Measurements from ENCODE around the gene TCEAL5.
"Not testable (repeated sequence)": the region's sequence is repeated elsewhere in the genome, so short reads cannot be mapped to it uniquely, and the experiment has no call there.

TCEAL5 gene, protein sequence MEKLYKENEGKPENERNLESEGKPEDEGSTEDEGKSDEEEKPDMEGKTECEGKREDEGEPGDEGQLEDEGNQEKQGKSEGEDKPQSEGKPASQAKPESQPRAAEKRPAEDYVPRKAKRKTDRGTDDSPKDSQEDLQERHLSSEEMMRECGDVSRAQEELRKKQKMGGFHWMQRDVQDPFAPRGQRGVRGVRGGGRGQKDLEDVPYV

DNA sequence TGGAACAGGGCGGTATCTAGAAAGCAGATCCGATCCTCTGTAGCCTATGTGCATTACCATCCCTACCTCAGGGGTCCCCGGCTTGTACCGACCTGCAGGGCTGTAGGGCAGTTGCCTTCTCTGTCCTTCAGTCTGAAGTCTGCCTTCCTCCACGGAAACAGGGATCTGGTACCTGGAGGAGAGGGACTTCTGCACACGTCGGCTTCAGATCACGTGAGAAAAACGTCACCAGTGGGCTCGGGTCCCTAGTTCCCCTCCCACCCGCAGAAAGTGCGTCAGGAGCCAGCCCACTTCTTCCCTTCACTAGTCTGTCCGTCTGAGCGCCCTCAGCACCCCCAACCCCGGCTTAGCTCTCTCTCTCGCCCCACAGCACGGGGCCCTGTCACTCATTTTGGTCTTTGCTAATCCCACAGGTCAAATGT lies at the start of gene TCEAL5:
TSS of gene TCEAL5 (minus strand) at position 170 of the 422 bp plus-strand sequence. CDS start 2,187 bp downstream, outside the sequence.
- DNase-seq (ENCODE audit: low read depth), result no peak

DNA sequence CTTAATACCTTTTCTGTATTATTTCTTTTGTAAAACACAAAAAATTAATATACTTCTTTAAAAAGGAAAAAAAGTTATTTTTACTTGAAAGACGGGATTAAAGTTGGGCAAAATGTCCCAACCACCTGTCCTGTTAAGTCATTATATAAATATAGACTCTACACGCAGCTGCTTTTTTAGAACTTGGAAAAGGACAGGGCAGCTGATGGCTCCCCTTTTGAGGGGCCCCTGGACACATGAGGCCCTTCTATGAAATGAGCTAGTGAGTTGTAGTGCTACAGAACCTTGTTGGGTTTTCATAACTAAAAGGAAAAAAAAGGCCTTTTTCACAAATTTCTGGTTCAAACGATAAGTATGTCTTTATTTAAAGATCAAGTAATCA lies 34.8 kb upstream of the TCEAL5 start:
- DNase-seq (ENCODE audit: low read depth), result no peak

DNA sequence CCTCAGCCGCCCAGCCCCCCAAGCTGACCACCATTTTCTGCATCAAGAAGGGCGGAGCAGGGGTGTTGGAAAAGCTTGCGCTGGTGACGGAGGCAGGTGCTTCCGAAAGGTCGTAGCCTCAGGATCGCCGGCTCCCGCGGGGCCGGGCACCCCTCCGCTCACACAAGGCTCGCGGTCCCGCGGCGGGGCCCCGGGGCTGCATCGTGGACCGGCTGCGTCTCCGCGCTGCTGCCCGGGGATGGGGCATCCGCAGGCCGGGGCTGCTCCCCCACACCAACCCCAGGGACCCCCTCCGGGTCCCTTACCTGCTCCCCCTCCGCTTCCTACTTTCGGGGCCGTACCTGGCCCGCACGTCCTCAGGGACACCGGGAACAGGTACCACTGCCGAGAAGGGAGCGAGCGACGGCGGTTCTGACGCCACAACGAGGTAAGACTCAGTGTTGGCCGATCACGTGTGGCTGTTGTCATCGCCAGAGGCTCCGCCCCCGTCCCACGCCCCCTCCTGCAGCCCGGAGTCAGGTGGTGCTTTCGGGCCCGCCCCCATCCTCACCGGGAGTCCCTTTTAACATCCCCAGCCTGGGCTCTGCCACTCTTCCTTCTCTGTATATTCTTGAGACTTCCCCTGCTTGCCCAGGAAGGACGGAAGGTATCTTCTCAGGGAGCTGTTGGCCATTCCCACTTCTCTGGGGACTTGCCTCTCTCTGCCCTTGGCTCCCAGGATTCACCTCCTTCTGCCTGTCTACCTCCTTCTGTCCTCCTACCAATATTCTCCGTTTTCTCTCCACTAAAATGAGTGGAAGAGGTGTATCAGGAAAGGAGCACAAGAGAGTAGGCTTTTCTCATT lies 34.2 kb upstream of the TCEAL5 start, which contains the start of gene BEX2:
TSS of gene BEX2 (minus strand) at position 436 of the 844 bp plus-strand sequence. CDS start 1,014 bp downstream, outside the sequence.
- DNase-seq (ENCODE audit: low read depth), result no peak

DNA sequence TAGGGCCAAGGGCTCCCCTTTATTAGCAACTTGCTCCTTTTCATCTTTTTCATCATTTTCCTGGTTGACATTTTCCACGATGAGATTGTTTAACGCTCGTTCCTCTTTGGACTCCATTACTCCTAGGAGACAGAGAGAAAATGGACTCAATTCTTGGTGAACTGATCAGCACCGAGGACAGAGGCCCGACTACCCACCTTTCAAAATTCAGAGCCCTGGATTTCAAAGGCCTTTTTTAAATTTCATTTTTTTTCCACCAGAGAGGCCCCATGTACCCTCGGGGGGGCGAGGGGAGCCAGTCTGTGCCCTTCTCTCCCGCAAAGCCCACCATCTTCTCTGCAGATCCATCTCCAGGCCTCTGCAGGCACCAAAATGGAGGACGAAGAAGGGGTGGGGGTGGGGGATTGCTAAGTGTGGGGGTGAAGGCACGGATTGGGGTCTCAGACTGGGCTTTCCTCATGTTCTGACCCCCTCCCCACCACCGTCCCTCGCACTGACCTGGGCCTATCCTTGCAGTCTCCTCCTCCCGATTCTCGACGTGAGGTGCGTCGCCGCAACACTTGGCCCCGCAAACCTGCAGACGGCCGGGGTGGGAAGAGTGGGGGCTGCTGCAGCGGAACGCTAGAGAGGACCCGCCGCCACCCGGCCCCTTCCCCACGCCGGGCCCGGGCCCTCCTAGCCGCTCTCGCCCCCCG lies 33.5 kb upstream of the TCEAL5 start:
- no peak for DNase-seq (ENCODE audit: low read depth)

DNA sequence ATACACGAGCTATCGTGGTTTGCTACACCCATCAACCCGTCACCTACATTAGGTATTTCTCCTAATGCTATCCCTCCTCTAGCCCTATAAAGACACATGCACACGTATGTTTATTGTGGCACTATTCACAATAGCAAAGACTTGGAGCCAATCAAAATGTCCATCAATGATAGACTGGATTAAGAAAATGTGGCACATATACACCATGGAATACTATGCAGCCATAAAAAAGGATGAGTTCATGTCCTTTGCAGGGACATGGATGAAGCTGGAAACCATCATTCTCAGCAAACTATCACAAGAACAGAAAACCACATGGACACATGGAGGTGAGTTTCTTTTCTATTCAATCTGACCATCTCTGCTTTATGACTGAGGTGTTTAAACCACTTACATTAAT lies 29.1 kb upstream of the TCEAL5 start:
- not testable (repeated sequence) for DNase-seq (ENCODE audit: low read depth)

DNA sequence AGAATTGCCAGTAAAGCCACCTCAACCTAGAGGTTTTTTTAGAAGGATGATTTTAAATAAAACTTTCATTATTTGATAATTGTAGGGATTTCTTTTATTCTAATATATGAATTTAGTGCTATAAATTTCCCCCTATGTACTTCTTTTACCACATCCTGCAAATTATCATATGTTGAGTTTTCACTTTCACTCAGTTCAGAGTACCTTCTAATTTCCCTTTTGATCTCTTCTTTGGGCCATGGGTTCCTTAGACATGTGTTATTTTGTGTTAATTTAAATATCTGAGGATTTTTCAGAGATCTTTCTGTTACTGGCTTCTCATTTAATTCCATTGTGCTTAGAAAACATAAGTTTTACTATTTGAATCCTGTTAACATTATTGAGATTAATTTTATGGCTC lies 28.2 kb upstream of the TCEAL5 start:
- DNase-seq (ENCODE audit: low read depth), result no peak

DNA sequence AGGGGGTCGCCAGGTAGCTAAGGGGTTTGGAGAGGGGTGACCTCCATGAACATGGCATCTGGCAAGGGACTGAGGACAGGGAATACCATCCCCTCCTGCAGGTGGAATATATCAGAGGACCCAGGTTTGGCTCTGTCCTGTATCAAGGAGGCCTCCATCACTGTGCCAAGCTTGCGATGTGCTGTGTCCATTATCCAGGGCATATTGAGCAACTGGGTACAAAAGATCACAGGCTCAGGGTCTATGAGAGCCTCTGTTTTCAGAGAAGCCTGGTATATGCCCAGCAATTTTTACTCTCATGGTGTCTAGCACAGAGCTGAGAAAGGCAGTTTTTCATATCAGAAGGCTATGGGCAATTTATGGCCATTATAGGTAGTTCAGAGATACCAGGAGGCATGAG lies 16.6 kb upstream of the TCEAL5 start:
- no peak for DNase-seq (ENCODE audit: low read depth)

DNA sequence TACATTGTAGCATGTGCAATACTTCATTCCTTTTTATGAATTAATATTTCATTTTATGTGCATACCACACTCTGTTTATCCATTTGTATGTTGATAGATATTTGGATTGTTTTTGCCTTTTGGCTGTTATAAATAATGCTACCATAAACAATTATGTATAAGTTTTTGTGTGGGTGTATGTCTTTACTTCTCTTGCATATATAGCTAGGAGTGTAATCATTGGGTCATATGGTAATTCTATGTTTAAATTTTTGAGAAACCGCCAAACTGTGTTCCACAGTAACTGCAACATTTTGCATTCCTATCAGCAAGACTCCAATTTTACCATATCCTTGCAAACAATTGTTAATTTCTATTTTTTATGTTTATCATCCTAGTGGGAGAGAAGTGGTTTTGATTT lies 3.1 kb upstream of the TCEAL5 start:
- no peak for DNase-seq (ENCODE audit: low read depth)

DNA sequence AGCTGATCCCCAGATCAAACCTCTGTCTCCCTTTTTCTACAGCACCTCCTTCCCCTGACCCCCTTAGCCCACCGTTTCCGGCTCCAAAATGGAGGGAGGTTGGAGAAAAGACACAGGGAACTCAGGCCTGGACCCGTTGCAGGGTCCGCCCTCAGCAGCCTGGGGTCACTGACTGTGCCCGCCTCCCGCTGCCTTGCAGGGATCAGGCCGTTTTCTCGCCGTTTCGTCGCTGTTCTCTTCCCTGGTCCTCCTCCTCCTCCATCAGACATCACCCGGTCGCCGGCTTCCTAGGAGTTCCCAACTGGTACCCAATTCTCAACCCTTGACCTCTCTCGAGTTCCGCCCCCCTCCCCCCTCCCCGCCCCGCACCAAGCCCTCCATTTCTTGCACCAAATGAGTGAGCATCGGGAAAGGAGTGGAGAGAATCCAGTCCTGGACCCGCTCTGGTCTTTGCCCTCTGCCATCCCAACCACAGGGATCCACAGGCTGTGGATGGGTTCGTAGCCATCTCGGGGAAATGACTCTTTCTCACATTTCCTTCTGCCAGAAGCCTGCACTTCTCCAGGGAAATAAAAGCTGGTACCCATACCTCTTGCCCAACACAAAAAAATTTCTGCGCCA lies 493 bp downstream of the TCEAL5 start:
- DNase-seq (ENCODE audit: low read depth), result no peak

DNA sequence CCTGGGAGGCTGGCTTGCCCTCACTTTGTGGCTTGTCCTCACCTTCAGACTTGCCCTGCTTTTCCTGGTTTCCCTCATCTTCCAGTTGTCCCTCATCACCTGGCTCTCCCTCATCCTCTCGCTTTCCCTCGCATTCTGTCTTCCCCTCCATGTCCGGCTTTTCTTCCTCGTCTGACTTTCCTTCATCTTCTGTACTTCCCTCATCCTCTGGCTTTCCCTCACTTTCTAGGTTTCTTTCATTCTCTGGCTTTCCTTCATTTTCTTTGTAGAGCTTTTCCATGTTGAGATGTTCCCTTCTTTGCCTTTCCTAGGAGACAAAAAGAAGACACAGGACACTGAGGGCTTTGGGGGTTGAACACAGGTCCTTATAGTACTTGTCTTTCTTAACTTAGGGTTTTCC lies 2.3 kb downstream of the TCEAL5 start:
- no peak for DNase-seq (ENCODE audit: low read depth)

DNA sequence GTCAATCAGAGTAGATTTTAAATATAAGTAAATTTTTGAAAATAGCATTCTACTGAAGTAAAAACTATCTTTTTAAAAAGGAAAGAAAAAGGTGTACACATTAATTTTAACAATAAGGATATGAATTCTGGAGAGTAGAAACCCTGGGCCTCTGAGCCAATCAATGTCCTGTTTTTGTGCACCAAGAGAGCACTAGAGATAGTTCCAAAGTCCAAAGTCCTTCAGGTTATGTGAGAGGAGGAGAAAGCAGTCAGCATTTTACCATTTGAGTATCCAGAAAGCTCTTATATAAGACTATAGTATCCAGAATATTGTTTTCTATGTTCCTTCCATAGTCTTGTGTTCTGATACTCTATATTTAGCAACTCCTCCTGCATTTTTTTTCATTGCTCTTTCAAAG lies 18.3 kb downstream of the TCEAL5 start:
- DNase-seq (ENCODE audit: low read depth), result no peak

DNA sequence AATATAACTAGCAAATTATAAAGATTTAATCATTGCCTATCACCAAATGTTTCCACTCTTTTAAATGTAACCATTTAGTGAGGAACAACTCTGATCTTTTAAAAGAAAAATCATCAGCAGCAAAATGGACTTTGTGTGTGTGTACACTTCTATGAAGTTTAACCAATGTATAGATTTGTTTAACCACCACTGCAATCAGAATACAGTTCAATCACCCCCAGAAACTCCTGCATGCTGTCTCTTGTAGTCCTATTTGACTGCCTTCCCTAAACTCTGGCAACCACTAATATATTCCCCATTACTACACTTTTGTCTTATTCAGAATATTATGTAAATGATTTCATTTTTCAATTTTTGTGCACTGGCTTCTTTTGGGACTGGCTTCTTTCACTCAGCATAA lies 19.9 kb downstream of the TCEAL5 start:
- DNase-seq (ENCODE audit: low read depth), result no peak

DNA sequence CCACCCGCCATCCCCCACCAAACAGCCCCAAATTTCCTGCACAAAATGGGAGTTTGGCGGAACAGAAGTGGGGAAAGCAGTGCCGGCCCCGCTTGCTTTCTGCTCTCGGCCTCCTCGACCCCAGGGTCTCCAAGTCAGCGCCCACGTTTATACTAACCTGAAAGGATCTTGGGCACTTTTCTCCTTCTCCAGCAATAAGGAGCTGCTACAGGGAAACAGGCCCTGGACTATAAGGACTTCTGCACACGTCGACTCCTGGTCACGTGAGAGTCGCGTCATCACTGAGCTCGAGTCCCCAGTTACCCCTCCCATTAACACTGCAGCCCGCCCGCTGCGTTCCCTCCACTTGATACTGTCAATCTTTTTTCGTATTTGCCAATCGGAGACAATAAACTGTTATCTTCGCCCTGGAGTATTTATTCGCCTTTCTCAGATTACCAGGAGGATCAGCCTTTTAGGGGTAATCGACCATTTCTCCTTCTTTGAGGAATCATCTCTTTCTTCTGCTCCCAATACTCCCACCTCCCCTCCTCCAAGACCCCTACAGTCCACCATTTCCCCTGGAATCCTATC lies 21.5 kb downstream of the TCEAL5 start, which contains the start of gene TCEAL8:
TSS of gene TCEAL8 (minus strand) at position 235 of the 573 bp plus-strand sequence. CDS start 1,176 bp downstream, outside the sequence.
- DNase-seq (ENCODE audit: low read depth), result peak; percentile 16

DNA sequence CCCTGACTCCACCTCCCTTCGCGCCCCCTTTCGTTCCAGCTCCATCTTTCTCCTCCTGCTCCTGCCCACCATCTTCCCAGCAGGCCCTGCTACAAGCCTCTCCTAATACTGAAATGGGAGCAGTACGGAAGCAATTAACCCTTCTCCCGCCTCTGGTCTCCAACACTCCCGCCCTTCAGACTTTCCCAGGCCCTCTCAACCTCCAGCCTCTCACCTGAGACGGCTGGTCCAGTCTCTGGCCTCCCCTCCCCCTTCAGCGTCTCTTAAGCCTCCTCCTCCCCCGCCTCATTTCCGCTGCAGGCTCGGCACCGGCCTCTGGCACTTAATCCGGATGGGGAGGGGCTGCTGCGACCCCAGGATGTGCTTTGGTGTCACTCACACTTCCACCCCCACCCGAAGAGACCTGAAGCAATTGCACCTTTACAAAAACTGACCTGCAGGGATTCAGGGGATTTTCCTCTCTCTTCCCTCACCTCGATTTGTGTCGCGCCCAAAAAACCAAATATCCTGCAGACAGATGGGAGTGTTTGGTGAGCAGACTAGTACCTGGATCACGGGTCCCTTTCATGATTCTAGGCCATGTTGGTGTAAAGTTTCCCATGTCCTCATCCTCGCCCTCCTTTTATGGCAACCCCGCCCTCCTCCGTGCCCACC lies 22.3 kb downstream of the TCEAL5 start:
- DNase-seq (ENCODE audit: low read depth), result no peak

DNA sequence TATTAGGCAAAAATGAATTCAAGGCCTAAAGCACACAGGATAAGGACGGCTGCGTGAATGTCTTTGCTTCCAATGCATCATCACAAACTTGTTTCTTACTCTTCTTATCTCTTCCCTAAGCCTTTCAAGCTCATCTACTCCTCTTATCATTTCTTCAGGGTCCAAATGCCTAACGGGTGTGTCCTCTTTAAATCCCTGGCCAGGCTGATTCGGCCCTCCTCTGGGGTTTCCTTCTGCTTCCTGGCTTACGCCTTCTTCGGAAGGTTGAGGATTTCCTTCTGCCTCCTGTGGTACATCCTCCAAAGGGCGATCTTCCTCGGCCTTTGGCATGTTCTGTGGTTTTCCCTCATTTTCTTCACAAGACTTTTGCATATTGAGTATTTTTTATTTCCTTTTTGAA lies 22.9 kb downstream of the TCEAL5 start:
- no peak for DNase-seq (ENCODE audit: low read depth)

DNA sequence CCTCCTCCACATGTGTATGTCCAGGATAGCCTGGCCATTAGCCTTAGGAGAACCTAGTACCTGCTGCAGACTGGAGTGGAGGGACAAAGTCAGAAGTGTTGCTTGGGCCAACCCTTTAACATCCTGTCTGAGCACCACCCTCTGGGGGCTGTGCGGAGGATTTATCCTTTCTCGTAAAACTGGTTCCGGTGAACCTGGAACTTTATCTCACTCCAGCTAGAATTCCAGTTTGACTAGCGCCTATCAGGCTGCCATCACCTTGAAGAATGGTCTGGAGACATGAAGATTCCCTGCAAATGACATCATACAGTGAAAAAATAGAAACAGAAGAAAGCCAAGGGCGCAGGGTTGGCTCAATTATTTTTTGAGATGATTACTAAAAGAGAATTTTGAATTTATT lies 25.6 kb downstream of the TCEAL5 start:
- DNase-seq (ENCODE audit: low read depth), result no peak

DNA sequence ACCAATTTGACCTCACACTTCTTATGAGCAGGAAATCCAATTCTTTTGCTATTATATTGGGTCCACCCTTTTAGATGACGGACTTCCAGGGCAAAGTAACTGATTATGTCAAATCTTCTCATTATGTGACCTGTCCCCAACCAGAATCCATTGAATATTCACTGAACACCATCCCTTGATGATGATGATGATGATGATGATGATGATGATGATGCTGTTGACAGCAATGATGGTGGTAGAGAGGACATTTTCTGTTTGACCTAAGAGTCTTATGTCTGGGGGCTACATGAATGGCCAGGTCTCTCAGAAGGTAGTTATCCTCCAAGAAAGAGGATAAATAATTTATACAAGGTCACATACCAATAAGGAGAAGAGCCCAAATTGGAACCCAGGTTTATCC lies 26.7 kb downstream of the TCEAL5 start:
- DNase-seq (ENCODE audit: low read depth), result no peak

DNA sequence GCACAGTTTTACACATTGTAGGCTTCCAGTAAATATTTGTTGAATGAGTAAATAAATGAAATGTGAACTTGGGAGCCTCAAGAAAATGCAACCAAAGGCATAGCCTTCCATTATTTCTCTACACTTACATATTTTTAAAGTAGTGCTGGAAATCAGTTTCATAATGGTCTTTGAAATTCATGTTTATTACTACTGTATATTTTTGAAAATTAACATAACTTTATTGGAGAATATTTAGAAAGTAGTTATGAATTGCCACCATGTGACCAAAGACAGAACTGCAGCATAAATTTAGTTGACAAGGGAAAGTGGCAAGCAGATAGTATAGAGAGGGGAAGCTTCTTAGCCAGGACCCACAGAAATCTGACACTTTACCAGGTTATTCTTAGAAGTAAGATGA lies 28.0 kb downstream of the TCEAL5 start:
- no peak for DNase-seq (ENCODE audit: low read depth)

DNA sequence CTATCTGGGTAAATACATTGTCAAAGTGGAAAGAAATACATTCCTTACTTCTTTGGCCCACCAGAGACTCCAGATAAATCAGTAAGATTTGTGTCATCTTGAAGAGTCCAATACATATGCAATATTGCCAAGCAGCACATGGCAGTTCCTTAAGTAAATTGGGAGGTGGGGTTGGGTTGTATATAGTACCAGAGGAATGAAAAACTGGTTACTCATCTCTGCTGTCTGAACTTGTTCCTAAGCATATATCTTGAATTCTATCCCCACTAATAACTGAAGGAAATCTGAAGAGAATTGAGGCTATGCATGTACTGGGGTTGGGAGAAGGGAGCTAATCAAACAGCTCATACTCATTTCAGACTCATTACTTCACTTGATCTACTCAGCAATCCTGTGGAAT lies 36.4 kb downstream of the TCEAL5 start:
- DNase-seq (ENCODE audit: low read depth), result no peak

DNA sequence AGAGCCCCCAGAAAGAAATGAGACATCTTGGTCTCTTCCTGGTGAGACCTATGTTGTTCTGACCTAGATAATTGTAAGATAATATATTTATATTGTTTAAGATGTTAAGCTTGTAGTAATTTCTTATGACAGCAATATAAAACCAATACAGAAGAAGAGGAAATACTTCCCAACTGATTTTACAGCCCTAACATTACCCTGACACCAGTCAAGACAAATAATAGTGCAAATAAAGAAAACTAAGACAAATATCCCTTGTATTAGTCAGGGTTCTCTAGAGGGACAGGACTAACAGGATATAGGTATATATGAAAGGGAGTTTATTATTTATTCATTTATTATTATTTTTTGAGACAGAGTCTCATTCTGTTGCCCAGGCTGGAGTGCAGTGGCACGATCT lies 40.3 kb downstream of the TCEAL5 start:
- no peak for DNase-seq (ENCODE audit: low read depth)

DNA sequence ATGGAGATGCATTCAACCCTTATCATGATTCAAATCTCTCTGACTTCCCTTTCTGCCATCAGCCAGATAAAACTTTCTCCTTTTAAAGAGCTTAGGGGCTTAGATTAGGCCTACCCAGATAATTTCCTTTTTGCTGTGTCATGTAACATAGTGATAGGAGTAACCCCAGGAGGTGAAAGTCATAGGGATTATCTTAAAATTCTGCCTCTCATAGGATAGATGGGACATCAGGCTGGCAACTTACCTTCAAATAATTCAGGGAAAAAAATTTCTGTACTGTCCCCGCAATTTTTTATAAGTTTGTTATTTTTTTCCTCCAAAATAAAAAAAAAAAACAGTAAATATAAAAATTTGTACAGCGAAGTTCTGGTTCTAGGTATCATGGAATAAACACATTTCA lies 40.9 kb downstream of the TCEAL5 start:
- DNase-seq (ENCODE audit: low read depth), result not testable (repeated sequence)
